Stimulated activated CD4-positive, alpha-beta T cell treated with anti-CD3 and anti-CD28 coated beads, Interleukin-1b, Interleukin-23, amount 100 ng/mL, for 48 hours (primary cell): ENCODE results near the gene MEGF10.

ENCODE experiments used
- DNase-seq: peaks from one replicate; pipeline ENCODE4 v3.0.0-alpha.2; 2020

MEGF10 gene

DNA sequence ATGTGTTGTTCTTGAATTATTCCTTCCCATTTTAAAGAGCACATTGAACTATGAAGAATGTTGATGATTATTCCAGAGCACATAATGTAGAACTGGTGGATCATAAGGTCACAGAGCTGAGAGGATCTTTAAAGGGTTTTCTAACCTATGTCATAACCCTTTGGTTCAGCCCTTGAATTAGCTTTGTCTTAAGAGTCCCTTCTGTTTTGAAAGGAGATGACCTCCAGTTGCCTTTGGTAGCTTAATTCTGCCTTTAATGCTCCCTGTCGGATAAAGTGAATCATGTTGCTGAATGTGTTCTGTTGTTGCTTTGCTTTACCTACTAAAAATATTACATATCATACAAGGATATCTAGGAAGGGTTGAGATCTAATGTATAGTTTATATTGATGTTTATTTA lies 127.8 kb downstream of the MEGF10 start:
- no peak for DNase-seq

DNA sequence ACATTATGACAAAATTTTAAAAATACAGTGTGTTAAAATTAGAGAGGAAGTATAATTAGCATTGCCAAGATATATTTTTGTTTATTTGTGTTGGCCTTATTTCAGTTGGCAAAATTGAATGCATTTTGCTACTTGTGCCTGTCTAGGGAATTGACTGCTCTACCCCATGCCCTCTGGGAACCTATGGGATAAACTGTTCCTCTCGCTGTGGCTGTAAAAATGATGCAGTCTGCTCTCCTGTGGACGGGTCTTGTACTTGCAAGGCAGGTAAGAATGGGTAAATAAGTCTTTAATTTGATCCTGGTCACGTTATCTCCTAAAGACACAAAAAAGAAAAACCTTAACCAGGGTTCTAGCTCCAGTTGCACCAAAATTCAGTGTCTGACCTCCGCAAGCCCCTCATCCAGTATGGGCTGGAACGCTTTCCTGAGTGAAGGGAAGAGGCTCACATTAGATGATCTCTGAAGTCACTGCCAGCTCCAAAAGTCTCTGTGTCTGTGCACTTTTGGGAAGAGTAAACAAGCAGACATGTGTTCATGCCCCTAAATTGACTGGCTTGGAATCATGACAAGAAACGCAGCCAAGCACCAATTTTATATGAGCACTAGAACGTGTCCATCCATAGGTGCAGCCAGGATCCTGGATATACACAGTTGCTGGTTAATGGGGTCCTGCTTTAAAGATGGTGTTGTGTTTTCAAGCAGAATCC lies 128.5 kb downstream of the MEGF10 start:
- no peak for DNase-seq

DNA sequence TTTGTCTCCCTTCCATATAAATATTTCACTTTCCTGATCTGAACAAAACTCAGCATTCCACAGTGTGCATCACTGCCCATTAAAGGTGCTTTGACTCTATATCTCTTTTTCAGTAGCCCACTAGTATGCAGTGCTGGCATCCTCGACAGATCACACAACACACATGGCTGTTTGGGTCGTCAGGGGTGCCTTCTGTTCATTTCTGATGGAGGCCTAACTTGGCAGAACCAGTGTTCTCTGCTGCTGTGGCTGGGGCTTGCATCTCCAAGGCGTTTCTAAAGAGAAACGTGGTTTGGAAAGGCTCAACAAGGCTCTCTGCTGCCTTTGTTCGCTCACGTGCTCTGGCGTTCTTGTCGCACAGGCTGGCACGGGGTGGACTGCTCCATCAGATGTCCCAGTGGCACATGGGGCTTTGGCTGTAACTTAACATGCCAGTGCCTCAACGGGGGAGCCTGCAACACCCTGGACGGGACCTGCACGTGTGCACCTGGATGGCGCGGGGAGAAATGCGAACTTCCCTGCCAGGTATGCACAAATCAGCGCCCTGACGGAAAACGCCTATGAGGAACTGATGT lies 129.2 kb downstream of the MEGF10 start:
- no peak for DNase-seq

DNA sequence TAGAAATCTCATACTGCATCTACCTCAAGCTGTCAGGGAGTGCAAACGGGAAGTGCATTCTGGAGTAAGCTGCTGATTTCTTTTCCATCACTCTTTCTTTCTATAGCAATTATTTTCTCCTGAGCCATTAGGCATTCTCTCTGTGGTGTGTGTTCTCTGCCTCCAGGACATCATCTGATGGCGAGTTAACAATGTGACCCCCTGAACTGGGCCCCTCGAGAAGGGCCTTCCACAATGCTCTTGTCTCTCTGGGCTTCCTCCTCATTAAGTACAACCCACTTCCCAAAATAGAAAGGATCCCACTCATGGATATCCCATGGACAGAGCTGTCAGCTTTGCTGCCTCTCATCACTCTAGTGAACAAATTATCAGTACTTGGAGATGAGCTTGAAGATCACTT lies 130.2 kb downstream of the MEGF10 start:
- no peak for DNase-seq

DNA sequence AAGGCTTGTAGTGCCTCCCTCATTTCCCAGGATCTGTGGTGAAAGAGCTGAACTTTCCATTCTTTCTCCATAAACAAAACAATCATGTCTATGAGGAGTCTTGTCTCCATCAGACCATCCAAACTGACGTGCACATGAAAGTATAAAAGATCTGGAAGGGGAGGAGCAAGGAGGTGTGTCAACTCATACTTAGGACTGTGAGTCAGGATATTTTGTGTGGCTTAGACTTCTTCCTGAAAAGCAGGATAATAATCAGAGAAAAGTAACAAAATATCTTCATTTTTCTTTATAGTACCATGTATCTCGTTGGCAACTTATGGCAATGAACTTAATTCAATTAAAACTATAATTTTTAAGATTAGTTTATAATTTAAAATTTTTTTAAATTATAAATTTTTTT lies 130.9 kb downstream of the MEGF10 start:
- DNase-seq: no peak

DNA sequence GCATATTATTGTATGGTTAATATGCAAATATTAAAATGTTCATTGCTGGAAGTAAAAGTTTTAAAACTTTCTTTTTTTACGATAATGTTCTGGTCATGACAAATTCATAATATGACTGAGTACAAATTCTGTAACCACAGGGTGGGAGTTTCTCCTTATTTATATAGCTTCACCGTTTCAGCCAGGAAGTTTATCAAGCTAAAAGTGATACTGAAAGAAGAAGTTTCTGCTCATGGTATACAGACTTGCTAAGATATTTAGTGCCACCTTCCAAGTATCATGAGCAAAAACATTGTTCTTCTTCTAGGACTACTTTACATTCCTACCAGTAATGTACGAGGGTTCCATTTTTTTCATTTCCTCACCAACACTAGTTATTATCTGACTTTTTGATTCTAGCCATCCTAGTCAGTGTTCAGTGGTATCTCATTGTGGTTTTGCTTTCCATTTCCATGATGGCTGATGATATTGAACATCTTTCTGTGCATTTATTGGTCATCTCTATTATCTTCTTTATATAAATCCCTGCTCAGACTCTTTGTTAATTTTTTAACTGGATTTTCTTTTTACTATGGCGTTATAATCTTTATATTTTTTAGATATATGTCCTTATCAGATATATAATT lies 132.7 kb downstream of the MEGF10 start:
- no peak for DNase-seq

DNA sequence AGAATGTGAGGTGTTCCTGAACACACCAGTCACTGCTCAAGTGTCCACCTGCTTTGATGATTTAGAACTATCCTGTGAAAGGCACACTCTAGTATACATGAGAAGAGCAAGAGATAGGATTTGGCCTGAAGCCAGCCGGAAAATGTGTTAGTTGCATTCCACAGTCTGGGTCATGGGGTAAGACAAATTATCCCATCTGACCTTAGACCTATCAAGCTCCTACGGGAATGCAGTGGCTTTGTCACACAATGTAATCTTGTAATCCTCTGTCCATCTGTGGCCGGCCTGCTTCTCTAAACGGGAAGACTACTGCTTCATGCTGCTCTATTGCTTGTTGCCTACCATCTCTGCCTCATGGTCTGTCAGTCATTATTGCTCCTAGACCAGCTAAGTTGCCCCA lies 134.4 kb downstream of the MEGF10 start:
- no peak for DNase-seq

DNA sequence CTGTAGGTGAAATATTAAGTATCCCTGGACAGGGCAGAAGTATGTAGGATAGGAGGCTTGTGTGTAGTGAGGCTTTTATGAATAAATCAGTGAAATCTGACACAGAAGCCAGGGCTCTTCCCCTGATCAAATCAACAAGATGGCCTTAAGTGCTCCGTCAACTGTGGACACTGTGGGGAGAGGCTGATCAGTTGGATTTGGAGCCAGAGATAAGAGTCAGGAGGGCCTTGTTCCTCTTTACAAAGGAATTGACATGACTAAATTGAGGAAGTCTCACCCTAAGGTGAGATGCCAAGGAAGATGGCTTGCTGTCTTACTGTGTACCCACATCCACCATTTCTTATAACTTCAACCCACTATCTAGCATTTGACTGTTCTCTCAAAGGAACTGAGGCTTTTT lies 135.3 kb downstream of the MEGF10 start:
- no peak for DNase-seq

DNA sequence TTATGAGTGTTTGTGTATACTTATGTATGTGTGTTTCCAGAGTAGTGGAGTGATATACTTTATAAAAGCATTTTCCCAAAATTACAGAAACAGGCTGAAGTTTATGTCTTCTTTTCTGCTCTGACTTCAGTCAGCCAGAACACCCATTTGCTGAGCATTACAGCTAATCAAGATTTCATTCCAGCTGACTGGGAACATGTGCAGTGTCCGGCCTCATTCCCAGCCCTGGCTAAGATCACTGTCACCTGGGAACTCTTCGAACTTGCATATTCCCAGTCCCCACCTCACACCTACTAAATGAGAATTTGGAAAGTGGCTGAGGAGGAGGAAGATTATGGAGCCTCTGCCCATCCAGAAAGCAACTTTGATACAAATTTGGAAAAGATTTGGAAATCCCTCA lies 136.1 kb downstream of the MEGF10 start:
- no peak for DNase-seq

DNA sequence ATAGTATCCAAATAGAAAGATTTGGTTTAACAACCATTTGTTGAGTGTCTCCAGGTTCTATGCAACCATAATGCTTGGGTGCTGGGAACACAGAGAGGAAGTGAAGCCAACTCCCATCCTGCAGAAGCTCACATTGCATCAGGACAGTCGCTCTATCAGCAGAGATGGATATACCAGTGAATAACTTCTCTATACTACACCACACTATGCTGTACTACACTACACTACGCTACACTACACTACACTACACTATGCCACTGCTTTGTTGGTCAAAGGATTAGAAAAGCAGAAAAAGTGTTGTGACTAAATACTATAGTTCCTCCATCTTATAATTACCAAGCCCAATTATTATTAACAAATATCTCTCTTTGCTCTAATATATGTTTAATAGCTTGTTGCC lies 137.7 kb downstream of the MEGF10 start:
- no peak for DNase-seq

DNA sequence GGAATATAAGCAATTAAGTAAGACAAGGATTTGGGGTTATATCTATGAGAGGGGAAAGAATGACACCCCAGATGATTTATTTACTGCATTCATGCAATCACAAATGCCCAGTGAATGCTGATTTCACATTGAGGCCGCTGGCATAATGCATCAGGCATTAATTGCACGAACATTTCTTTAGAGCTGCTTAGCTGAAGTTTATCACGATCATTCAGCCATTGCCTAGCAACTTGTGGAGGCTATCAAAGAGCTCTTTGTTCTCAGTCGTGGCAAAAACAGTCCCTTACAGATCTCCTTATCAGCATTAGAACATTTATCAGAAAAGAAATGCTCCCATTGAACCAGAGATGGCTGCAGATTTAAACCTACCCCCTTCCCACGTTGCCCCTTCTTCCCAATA lies 138.2 kb downstream of the MEGF10 start:
- no peak for DNase-seq

DNA sequence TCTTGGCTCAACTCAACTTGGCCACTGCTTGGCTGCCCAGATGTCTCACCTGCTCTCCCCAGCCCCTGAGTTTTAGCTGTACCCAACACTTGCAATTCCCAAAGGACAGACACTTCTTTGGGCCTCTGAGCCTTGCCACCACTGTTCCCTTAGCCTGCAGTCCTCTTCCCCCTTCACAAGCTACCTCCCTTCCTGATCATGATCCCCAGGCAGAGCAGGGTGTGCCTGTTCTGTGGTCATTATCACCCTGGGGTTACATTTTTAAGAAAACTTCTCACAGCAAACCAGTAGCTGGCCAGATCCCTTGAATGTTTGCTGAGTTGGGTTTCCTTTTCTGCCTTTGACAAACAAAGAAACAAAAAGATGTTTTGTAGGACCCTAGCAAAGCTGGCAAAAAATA lies 139.3 kb downstream of the MEGF10 start:
- no peak for DNase-seq

DNA sequence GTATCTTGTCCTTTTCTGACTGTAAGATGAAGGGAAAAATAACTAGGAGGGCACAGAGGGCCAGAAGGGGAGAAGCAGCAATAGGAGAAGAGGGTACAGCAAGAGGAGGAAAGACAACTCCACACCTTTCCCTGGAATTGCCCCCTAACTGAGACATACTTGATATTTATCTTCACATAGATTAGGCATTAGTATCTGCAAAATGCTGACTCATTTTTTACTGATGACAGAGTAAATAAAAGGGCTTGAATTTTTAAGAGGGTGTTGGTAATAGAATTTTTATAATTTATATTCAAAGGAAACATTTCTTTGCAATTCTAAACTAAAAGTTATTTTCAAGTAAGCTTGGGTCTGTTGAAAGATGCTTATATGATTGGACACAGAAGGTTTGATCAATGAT lies 140.0 kb downstream of the MEGF10 start:
- no peak for DNase-seq

DNA sequence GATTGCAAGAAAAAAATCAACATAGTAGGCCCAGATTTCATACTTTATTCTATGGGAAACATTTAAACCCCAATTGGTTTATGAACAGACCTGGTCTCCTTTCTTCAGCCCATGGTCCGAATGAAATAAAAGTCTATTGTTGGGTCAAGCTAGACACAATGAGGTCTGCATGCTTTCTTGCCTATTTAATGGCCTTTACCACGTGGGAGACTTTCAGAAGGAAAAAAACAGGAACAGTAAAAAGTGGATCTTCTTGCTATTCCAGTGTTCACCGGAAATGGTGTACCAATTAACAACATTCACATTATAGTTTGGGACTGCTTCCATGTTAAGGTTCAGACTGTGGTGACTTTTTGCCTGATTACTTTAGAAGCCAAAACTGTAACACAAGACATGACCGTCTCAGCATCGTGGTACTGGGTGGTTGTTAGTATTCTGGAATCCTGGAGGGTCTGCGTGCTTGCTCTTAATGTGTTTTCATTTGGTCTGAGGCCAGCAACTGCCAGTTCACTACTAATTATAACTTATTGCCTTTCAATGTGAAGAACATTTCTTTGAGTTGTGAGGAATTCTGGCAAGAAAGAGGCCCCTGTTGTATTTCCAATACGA lies 141.5 kb downstream of the MEGF10 start:
- no peak for DNase-seq

DNA sequence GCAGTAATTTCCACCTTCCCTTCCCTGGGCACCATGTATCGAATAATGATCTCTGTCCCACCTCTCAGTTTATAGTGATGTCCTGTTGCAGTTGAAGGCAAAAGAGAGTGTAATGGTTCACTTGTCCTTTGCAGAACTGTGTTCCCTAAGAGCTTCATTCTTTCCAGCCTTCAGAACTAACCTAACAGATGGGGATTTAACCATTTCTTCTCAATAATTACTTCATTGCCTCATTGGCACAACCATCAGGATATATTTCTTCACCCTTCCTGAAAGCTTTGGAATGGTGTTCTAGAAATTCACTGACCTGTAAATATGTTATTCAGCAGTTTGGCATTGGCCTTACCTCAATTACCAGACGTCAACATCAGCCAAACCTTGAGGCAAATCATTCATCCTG lies 142.9 kb downstream of the MEGF10 start:
- DNase-seq: no peak

DNA sequence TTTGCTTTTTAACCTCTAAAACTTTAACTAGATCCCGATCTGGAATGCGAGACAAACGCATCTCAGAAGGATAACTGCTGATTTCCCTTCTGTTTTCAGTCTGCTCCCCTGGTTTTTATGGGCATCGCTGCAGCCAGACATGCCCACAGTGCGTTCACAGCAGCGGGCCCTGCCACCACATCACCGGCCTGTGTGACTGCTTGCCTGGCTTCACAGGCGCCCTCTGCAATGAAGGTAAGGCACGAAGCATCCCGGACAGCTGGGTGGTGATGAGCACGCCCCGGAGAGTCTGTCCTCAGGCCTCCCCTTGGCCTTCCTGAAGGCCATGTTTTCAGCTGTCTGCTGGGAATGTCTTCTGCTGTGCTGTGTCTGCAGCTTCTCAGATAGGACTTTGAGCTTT lies 144.0 kb downstream of the MEGF10 start:
- no peak for DNase-seq

DNA sequence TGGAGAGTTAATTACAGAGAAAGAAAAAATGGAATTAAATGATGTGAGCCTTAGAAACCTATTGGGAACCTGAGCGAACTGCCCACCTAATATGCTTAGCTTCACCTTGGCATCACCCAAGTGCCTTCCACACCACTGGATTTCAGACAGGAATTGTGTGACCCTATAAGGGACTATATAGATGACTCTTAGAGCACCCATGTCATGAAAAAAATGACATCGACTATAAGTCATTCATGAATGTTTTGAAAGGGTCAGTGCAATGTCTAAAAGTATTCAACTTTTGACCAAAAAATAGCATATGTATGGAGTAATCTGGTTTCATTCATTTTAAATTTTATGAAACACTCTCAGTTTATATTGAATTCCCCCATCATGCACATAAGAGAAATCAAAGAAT lies 145.2 kb downstream of the MEGF10 start:
- DNase-seq: no peak

DNA sequence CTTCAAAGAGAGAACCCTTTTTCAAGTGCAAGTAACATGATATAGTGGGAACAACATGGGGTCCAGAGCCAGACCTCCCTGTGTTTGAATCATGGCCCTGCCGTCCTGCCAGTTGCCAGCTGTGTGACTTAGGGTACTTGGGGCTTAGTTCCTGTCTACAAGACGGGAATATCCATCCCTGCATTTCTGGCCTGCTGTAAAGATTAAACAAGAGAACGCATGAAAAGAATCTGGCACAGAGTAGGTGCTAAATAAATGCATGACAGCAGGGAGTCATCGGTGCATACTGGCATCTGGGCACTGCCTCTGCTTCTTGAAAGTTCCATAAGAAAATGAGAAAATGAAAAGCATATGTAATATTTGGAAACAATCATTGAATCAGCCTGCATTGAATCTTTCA lies 149.0 kb downstream of the MEGF10 start:
- DNase-seq: no peak

DNA sequence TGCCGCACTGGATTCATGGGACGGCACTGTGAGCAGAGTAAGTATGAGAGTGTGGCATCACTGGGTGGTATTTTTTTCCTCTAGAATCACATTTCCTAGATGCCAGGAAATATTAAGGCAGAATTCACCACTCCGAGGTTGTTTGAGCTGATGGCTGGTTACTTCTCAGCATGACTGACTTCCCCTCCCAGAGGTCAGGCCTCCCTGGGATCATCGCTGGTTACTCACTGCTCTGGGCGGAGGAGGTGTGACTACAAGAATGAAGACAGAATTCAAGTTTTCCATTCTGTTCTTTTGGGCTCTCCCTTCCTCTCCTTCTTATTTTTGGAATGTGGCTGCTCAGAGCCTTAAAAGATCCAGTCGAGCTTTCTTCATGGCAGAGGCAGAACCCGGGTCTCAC lies 150.2 kb downstream of the MEGF10 start:
- DNase-seq: no peak

DNA sequence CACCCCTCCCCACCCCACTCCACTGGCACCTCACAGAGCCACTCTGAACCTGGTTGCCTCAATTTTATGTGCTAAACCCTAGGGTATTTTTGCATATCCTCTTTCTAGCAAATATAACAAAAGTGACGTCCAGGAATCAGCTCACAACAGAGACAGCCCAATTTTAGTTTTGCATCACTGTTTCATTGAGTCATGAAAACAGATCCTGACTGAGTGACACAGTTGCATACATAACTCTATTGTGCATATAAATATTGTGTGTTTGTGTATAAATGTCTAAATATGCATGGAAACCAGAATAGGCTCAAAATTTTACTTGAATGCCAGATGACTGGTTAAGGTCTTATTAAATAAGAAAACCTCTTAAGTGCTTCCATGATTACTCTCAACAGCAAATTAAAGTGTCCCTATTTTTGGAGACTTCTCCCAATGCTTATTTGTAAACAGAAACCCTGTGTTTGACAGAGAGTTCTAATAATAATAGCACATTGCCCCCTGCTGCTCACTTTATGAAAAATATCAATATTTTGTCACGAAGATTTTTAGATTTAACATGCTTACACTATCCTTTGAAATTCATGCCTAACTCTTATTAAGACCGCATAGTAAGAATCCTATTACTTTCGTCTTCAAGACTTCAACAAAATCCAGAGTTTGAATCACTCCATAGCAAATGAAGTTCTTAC lies 151.3 kb downstream of the MEGF10 start:
- DNase-seq: no peak

DNA sequence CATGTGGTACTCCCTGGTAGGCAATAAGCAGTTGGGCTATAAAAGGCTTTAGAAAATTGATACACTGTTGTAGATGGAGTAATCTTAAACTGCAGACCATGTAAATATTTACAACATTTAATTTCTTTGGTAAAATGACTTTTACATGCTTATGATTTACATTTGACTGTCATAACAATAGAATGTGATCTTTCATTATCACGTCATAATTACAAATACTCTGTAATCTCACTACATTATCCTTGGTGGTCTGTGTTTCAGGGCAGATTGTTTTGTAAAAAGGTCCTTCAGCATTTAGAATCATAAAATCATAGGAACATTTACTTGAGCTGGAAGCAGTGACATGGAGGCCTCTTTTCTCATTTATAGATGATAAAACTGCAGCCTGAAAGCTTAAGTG lies 153.6 kb downstream of the MEGF10 start:
- no peak for DNase-seq

DNA sequence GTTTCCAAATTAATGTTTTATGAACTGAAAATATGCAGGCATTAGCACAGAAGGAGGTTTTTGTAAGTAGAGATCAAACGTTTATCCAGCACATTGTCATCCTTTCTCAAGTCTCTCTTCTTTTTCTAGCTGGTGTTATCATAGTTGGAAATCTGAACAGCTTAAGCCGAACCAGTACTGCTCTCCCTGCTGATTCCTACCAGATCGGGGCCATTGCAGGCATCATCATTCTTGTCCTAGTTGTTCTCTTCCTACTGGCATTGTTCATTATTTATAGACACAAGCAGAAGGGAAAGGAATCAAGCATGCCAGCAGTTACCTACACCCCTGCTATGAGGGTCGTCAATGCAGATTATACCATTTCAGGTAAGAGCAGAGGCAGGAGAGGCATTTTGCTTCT lies 154.7 kb downstream of the MEGF10 start:
- no peak for DNase-seq

DNA sequence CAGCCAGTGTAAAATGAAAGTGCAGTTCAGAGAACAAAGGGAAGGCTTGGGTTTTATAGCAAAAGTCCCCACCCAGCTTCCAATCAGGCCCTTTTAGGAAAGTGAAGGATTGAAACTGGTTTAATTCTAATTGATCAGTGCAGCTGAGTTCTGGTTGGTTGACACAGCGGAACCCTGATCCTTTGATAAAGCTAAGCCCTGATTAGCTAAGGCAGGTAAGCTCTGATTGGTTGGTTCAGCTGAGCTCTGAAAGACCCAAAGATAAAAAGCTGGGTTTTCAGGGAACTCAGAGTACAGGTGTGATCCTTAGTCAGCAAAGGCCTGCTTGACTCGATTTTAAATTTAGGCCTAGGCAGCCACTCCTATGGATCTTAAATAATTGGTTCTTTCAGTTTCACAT lies 156.0 kb downstream of the MEGF10 start:
- DNase-seq: no peak

DNA sequence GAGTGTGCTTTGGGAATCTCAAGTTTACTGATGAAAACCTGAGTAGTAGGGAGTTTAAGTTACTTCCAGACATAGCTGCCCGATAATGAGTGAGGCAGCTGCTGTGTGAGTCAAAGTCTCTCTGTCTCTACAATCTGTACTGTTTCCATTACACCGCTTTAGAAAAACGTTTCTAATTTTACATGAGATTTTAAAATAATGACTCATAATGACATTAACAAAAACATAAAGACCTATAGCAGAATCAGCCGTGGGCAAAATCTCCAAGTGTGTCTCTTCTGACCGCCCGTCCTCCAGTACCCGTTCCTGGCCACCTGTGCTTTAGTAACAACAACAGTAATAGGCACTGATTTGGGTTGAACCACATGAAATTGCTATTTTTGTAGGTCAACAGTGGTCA lies 157.2 kb downstream of the MEGF10 start:
- DNase-seq: no peak
